Measurements from ENCODE around the gene AKT3.

- TF ChIP-seq POLR2AphosphoS5 (IDR thresholded peaks at IDR 0.05; ENCODE audit: low read depth, low read length), result no peak
- TF ChIP-seq SPI1 (IDR thresholded peaks at IDR 0.05; ENCODE audit: low read depth, low read length), result no peak
- no peak for TF ChIP-seq POLR2A (IDR thresholded peaks at IDR 0.05; ENCODE audit: low read depth, low read length)
- no peak for TF ChIP-seq TAF1 (IDR thresholded peaks at IDR 0.05; ENCODE audit: low read depth, low read length)
- no peak for TF ChIP-seq PAX5 (IDR thresholded peaks at IDR 0.05; ENCODE audit: insufficient read depth, low read length, severe bottlenecking)
- no peak for TF ChIP-seq POU2F2 (IDR thresholded peaks at IDR 0.05; ENCODE audit: low read depth, low read length)
These were observed 267.7 kb downstream of the AKT3 start for GRCh38 chr1:243582326-243582725.

All from GM12891 (cell line).